IMR-90 (cell line): Measurements from ENCODE around the gene RPS6KA2. TPM values are rescaled to one million over a fixed set of nuclear protein-coding genes. Genes with fewer than 3 reads are reported as not detected.

Experiments used
- ATAC-seq: fragments of 200-7000 bp; cut with Tn5 transposase; 2 replicates; pipeline ENCODE4 v1.9.1; 2020; ENCODE audit warnings: low read depth, mild to moderate bottlenecking, moderate library complexity
- BruUV-seq: library from RNA; stranded (reverse); fragments of 400-500 nt; replicated peaks from 2 replicates; lab custom pipeline; 2021; lab: Mats Ljungman, UMichigan
- CTCF ChIA-PET: fragments of 300-600 bp; formaldehyde crosslinking; extraction: SDS; loops from one replicate; lab custom pipeline; 2021; ENCODE audit warnings: antibody characterized with exemption; lab: Yijun Ruan, JAX
- POLR2A ChIA-PET: fragments of 300-600 bp; sonication (Branson Sonifier 250); formaldehyde crosslinking; loops from one replicate; lab custom pipeline; 2022; ENCODE audit warnings: antibody characterized with exemption; ENCODE audit not compliant: unreplicated experiment; lab: Charles Lee
- DNase-seq: peaks from one replicate; pipeline ENCODE4 v3.0.0; 2013
- H2AFZ ChIP-seq: replicated peaks from 2 replicates; pipeline ENCODE3; 2013; ENCODE audit warnings: low read length, mild to moderate bottlenecking; ENCODE audit not compliant: poor library complexity
- H2AK5ac ChIP-seq: 2 replicates; pipeline ENCODE4 v1.6.1; 2013; ENCODE audit warnings: low read depth, low read length, inconsistent platforms
- H2AK9ac ChIP-seq: replicated peaks from 2 replicates; pipeline ENCODE3; 2013; ENCODE audit warnings: mild to moderate bottlenecking, low read depth, low read length, moderate library complexity; ENCODE audit not compliant: poor library complexity
- H2BK120ac ChIP-seq: 2 replicates; pipeline ENCODE4 v1.6.1; 2013; ENCODE audit warnings: low read depth, low read length, inconsistent platforms
- H2BK15ac ChIP-seq: 3 replicates; pipeline ENCODE4 v1.6.1; 2013; ENCODE audit warnings: low read depth, low read length, inconsistent platforms
- H2BK20ac ChIP-seq: 2 replicates; pipeline ENCODE4 v1.6.1; 2013; ENCODE audit warnings: low read depth, mild to moderate bottlenecking, inconsistent platforms, low read length, moderate library complexity
- H2BK5ac ChIP-seq: 2 replicates; pipeline ENCODE4 v1.6.1; 2013; ENCODE audit warnings: mild to moderate bottlenecking, low read depth, low read length, inconsistent platforms; ENCODE audit not compliant: poor library complexity, severe bottlenecking
- H3K14ac ChIP-seq: replicated peaks from 2 replicates; pipeline ENCODE4 v1.6.1; 2013; ENCODE audit warnings: low read depth, low read length, inconsistent platforms
- H3K18ac ChIP-seq: 2 replicates; pipeline ENCODE4 v1.6.1; 2013; ENCODE audit warnings: low read depth, low read length, control low read depth
- H3K23ac ChIP-seq: 2 replicates; pipeline ENCODE4 v1.6.1; 2013; ENCODE audit warnings: low read depth, low read length, inconsistent platforms
- H3K27ac ChIP-seq: 2 replicates; pipeline ENCODE4 v1.5.1; 2013; ENCODE audit warnings: mild to moderate bottlenecking, control low read depth, low read length; ENCODE audit not compliant: insufficient read depth
- H3K27me3 ChIP-seq: 2 replicates; pipeline ENCODE4 v1.6.1; 2013; ENCODE audit warnings: low read length; ENCODE audit not compliant: control insufficient read depth, insufficient read depth
- H3K36me3 ChIP-seq: 2 replicates; pipeline ENCODE4 v1.6.1; 2013; ENCODE audit warnings: low read length, mixed read lengths; ENCODE audit not compliant: control insufficient read depth, insufficient read depth
- H3K4ac ChIP-seq: 2 replicates; pipeline ENCODE4 v1.6.1; 2013; ENCODE audit warnings: low read depth, low read length, inconsistent platforms
- H3K4me1 ChIP-seq: 2 replicates; pipeline ENCODE4 v1.6.1; 2013; ENCODE audit warnings: low read length, mixed read lengths; ENCODE audit not compliant: control insufficient read depth, insufficient read depth
- H3K4me2 ChIP-seq: 2 replicates; pipeline ENCODE4 v1.6.1; 2013; ENCODE audit warnings: low read depth, mild to moderate bottlenecking, control low read depth, low read length, moderate library complexity
- H3K4me3 ChIP-seq: 2 replicates; pipeline ENCODE4 v1.5.1; 2013; ENCODE audit warnings: low read depth, mild to moderate bottlenecking, control low read depth, low read length, moderate library complexity; ENCODE audit not compliant: insufficient read depth
- H3K56ac ChIP-seq: 2 replicates; pipeline ENCODE4 v1.6.1; 2013; ENCODE audit warnings: low read length, inconsistent platforms; ENCODE audit not compliant: insufficient read depth; ENCODE audit errors: extremely low read depth
- H3K79me1 ChIP-seq, 2 experiments: 2 replicates each; pipeline ENCODE4 v1.6.1; 2013; ENCODE audit warnings: low read length in 2 of 2, inconsistent platforms in 1 of 2, low read depth in 1 of 2
- H3K9ac ChIP-seq: 2 replicates; pipeline ENCODE4 v1.6.1; 2013; ENCODE audit warnings: low read depth, low read length, control low read depth
- H3K9me1 ChIP-seq: 2 replicates; pipeline ENCODE4 v1.6.1; 2013; ENCODE audit warnings: low read length, inconsistent platforms; ENCODE audit not compliant: insufficient read depth
- H3K9me3 ChIP-seq: 2 replicates; pipeline ENCODE4 v1.6.1; 2013; ENCODE audit warnings: low read length; ENCODE audit not compliant: control insufficient read depth, insufficient read depth
- H4K20me1 ChIP-seq: 2 replicates; pipeline ENCODE4 v1.6.1; 2013; ENCODE audit warnings: low read length, inconsistent platforms; ENCODE audit not compliant: insufficient read depth
- H4K5ac ChIP-seq: 2 replicates; pipeline ENCODE4 v1.6.1; 2013; ENCODE audit warnings: mild to moderate bottlenecking, low read depth, low read length, control low read depth
- H4K8ac ChIP-seq, 2 experiments: 2 replicates each; pipeline ENCODE4 v1.6.1; 2013; ENCODE audit warnings: low read depth in 2 of 2, low read length in 2 of 2, control low read depth in 1 of 2, inconsistent platforms in 1 of 2
- H4K91ac ChIP-seq: 2 replicates; pipeline ENCODE4 v1.6.1; 2013; ENCODE audit warnings: low read depth, low read length, inconsistent platforms; ENCODE audit not compliant: insufficient read depth
- BHLHE40 ChIP-seq: fragments of 150-350 bp; IDR thresholded peaks from 2 replicates; pipeline ENCODE4 v1.6.1; 2016; ENCODE audit warnings: mild to moderate bottlenecking, low read depth, low read length
- CEBPB ChIP-seq: IDR thresholded peaks from 2 replicates; pipeline ENCODE4 v1.6.1; 2012; ENCODE audit warnings: low read depth, low read length, improper control_type of control experiment
- CHD1 ChIP-seq: IDR thresholded peaks from 2 replicates; pipeline ENCODE4 v1.6.1; 2012; ENCODE audit warnings: low read depth, low read length, improper control_type of control experiment
- FOS ChIP-seq: fragments of 150-350 bp; IDR thresholded peaks from 2 replicates; pipeline ENCODE4 v1.6.1; 2016; ENCODE audit warnings: low read depth, low read length
- MAFK ChIP-seq: IDR thresholded peaks from 2 replicates; pipeline ENCODE4 v1.6.1; 2012; ENCODE audit warnings: low read depth, low read length, improper control_type of control experiment
- MAZ ChIP-seq: IDR thresholded peaks from 2 replicates; pipeline ENCODE4 v1.6.1; 2012; ENCODE audit warnings: low read depth, mild to moderate bottlenecking, low read length, improper control_type of control experiment, moderate library complexity, borderline replicate concordance
- MXI1 ChIP-seq: IDR thresholded peaks from 2 replicates; pipeline ENCODE4 v1.6.1; 2012; ENCODE audit warnings: low read depth, mild to moderate bottlenecking, low read length, moderate library complexity, borderline replicate concordance
- NFE2L2 ChIP-seq: fragments of 150-350 bp; IDR thresholded peaks from 2 replicates; pipeline ENCODE4 v1.6.1; 2016; ENCODE audit warnings: low read depth, mild to moderate bottlenecking, low read length
- POLR2A ChIP-seq: IDR thresholded peaks from 2 replicates; pipeline ENCODE4 v1.6.1; 2012; ENCODE audit warnings: mild to moderate bottlenecking, low read depth, low read length
- RAD21 ChIP-seq: IDR thresholded peaks from 2 replicates; pipeline ENCODE4 v1.6.1; 2012; ENCODE audit warnings: low read length, improper control_type of control experiment
- RCOR1 ChIP-seq: IDR thresholded peaks from 2 replicates; pipeline ENCODE4 v1.6.1; 2012; ENCODE audit warnings: mild to moderate bottlenecking, low read length, improper control_type of control experiment; ENCODE audit not compliant: insufficient replicate concordance
- RFX5 ChIP-seq: IDR thresholded peaks from 2 replicates; pipeline ENCODE4 v1.8.0; 2012; ENCODE audit warnings: low read depth, mild to moderate bottlenecking, low read length, moderate library complexity
- SMC3 ChIP-seq: fragments of 150-350 bp; IDR thresholded peaks from 2 replicates; pipeline ENCODE4 v1.6.1; 2016; ENCODE audit warnings: low read depth, mild to moderate bottlenecking, antibody characterized with exemption, low read length, moderate library complexity
- WGBS, 2 experiments: methylation state at CpG; one replicate each; pipeline versions ENCODE4 v1.1.5 to v1.1.7; 2013; ENCODE audit warnings: missing lambda C conversion rate in 2 of 2; ENCODE audit not compliant: insufficient read length in 1 of 2; ENCODE audit errors: extremely low coverage in 2 of 2; 5-methylcytosine and 5-hydroxymethylcytosine counted together
- dilution Hi-C: fragments of 300-500 bp; cut with HindIII; formaldehyde crosslinking; loops from one replicate; pipeline ENCODE4 v1.14.3; 2018; ENCODE audit warnings: low sequenced_read_pairs; ENCODE audit not compliant: unreplicated experiment
- in situ Hi-C: fragments of 300-500 bp; cut with MboI; formaldehyde crosslinking; loops from 3 replicates; pipeline ENCODE4 v1.14.3; 2019; ENCODE audit warnings: low sequenced_read_pairs, inconsistent platforms, mixed read lengths
- intact Hi-C: fragments of 100-400 bp; cut with micrococcal nuclease; formaldehyde crosslinking; loops from 2 replicates; pipeline ENCODE4 v1.10.0; 2022
- polyA plus RNA-seq, 3 experiments: library from polyadenylated mRNA; depleted of rRNA; stranded (reverse); fragments of >200 nt; gene quantifications; 2 replicates each; pipeline ENCODE4 v1.2.3, GENCODE V29; 2012; ENCODE audit warnings: low replicate concordance in 1 of 3
- total RNA-seq: library from RNA; depleted of rRNA; stranded (reverse); fragments of >200 nt; gene quantifications from 2 replicates; pipeline ENCODE4 v1.2.3, GENCODE V29; 2012
- TF ChIP-seq, protein P1 (sequence below): fragments of 150-350 bp; IDR thresholded peaks from 2 replicates; pipeline ENCODE4 v1.6.1; 2017; ENCODE audit warnings: mild to moderate bottlenecking, antibody characterized with exemption, low read length, low read depth
- TF ChIP-seq, protein P2 (sequence below): conservative IDR thresholded peaks from 2 replicates; pipeline ENCODE4 v1.5.1; 2012; ENCODE audit warnings: mild to moderate bottlenecking, low read depth, low read length, improper control_type of control experiment
- TF ChIP-seq, protein P3 (sequence below): fragments of 150-350 bp; IDR thresholded peaks from 2 replicates; pipeline ENCODE4 v1.6.1; 2016; ENCODE audit warnings: low read depth, mild to moderate bottlenecking, low read length, moderate library complexity, borderline replicate concordance

Gene RPS6KA2
- total and polyA plus RNA-seq, 2 of the 4 experiments (the other 2 are of a cell fraction), result 26.9 to 31.3 TPM

DNA sequence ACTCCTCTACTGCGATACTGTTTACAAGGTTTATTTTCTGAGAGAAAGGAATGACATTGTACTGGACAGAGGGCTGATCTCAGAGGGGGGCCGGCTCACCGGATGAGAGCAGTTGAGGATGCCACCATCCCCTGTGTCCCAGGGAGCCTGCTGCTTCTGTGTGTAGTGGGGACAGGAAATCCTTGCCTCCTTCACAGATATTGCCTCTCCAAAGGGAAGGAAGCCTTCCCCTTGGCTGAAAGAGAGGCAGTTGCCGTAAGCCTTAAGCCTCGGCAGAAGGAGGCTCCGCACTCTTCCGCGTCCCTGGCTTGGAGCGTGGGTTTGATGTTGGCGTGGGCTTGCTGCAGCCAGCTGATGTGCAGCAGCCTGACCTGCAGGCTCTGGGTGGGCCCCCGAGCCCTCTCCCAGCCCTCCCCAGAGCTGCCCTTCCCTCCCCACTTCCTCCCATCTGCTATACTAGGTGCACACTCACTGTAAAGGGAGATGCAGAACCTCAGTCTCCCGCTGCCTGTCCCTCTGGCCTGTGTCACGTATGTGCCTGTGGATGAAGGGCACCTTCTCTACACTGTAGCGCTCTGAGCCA lies 45.7 kb upstream of the RPS6KA2 start:
- ChIA-PET CTCF (no interaction called here), POLR2A (no interaction called here)
- Histone ChIP-seq H3K56ac (no peak overlapping the region), H2AFZ (no peak overlapping the region), H3K27ac (no peak overlapping the region), H4K5ac (no peak overlapping the region), H3K9me1 (no peaks in the 10 kb centered on the region), H2AK5ac (no peak overlapping the region), H3K27me3 (peaks cover 34% of the 10 kb centered on the region), H3K4me3 (no peak overlapping the region), H3K4ac (no peak overlapping the region), H3K14ac (no peak overlapping the region), H3K9me3 (peaks cover 4% of the 10 kb centered on the region; the same call in 1 of the 2 replicates), H3K4me1 (peaks cover 2% of the 10 kb centered on the region; the same call in 1 of the 2 replicates), H3K4me2 (no peak overlapping the region), H2BK20ac (no peak overlapping the region), H3K18ac (no peak overlapping the region), H3K79me1 (no peaks in the 10 kb centered on the region), H2BK15ac (no peak overlapping the region), H4K8ac (no peak overlapping the region), H4K20me1 (no peaks in the 10 kb centered on the region), H4K91ac (no peak overlapping the region), H2AK9ac (no peak overlapping the region), H2BK5ac (no peak overlapping the region), H3K23ac (no peak overlapping the region), H3K36me3 (no peaks in the 10 kb centered on the region), H2BK120ac (no peak overlapping the region), H3K9ac (no peak overlapping the region)
- no TSS peak for BruUV-seq
- WGBS, 2 experiments, result 86% methylated on average over 3 of the region's 14 CpGs; no CpG with 5 or more reads in 1 of the 2 experiments
- dilution Hi-C loops (no loop called here), in situ Hi-C loops (no loop called here), intact Hi-C loops (no loop called here)
- no peak for DNase-seq
- TF ChIP-seq, protein P1, sequence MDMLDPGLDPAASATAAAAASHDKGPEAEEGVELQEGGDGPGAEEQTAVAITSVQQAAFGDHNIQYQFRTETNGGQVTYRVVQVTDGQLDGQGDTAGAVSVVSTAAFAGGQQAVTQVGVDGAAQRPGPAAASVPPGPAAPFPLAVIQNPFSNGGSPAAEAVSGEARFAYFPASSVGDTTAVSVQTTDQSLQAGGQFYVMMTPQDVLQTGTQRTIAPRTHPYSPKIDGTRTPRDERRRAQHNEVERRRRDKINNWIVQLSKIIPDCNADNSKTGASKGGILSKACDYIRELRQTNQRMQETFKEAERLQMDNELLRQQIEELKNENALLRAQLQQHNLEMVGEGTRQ, result no peak
- TF ChIP-seq BHLHE40 (no peak), POLR2A (no peak), FOS (no peak), RCOR1 (no peak), CHD1 (no peak), MAZ (no peak), RFX5 (no peak), RAD21 (no peak), SMC3 (no peak), NFE2L2 (no peak), MXI1 (no peak), CEBPB (no peak), MAFK (no peak)
- TF ChIP-seq, protein P2, sequence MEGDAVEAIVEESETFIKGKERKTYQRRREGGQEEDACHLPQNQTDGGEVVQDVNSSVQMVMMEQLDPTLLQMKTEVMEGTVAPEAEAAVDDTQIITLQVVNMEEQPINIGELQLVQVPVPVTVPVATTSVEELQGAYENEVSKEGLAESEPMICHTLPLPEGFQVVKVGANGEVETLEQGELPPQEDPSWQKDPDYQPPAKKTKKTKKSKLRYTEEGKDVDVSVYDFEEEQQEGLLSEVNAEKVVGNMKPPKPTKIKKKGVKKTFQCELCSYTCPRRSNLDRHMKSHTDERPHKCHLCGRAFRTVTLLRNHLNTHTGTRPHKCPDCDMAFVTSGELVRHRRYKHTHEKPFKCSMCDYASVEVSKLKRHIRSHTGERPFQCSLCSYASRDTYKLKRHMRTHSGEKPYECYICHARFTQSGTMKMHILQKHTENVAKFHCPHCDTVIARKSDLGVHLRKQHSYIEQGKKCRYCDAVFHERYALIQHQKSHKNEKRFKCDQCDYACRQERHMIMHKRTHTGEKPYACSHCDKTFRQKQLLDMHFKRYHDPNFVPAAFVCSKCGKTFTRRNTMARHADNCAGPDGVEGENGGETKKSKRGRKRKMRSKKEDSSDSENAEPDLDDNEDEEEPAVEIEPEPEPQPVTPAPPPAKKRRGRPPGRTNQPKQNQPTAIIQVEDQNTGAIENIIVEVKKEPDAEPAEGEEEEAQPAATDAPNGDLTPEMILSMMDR, result no peak
- TF ChIP-seq, protein P3, sequence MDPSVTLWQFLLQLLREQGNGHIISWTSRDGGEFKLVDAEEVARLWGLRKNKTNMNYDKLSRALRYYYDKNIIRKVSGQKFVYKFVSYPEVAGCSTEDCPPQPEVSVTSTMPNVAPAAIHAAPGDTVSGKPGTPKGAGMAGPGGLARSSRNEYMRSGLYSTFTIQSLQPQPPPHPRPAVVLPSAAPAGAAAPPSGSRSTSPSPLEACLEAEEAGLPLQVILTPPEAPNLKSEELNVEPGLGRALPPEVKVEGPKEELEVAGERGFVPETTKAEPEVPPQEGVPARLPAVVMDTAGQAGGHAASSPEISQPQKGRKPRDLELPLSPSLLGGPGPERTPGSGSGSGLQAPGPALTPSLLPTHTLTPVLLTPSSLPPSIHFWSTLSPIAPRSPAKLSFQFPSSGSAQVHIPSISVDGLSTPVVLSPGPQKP, result no peak
- no peak for ATAC-seq
